GM18951 (cell line): ENCODE measurements around the gene EIF3K.

ENCODE experiments used
- POLR2A ChIP-seq: IDR thresholded peaks from 4 replicates; pipeline ENCODE4 v1.6.1; 2011; ENCODE audit warnings: mild to moderate bottlenecking; ENCODE audit not compliant: insufficient read length, insufficient read depth; ENCODE audit errors: extremely low read depth
- in situ Hi-C: fragments of 300-500 bp; cut with MboI; formaldehyde crosslinking; loops from one replicate; pipeline ENCODE4 v1.12.0; 2022; ENCODE audit warnings: low sequenced_read_pairs, mixed read lengths, inconsistent platforms; ENCODE audit not compliant: unreplicated experiment

EIF3K gene

DNA sequence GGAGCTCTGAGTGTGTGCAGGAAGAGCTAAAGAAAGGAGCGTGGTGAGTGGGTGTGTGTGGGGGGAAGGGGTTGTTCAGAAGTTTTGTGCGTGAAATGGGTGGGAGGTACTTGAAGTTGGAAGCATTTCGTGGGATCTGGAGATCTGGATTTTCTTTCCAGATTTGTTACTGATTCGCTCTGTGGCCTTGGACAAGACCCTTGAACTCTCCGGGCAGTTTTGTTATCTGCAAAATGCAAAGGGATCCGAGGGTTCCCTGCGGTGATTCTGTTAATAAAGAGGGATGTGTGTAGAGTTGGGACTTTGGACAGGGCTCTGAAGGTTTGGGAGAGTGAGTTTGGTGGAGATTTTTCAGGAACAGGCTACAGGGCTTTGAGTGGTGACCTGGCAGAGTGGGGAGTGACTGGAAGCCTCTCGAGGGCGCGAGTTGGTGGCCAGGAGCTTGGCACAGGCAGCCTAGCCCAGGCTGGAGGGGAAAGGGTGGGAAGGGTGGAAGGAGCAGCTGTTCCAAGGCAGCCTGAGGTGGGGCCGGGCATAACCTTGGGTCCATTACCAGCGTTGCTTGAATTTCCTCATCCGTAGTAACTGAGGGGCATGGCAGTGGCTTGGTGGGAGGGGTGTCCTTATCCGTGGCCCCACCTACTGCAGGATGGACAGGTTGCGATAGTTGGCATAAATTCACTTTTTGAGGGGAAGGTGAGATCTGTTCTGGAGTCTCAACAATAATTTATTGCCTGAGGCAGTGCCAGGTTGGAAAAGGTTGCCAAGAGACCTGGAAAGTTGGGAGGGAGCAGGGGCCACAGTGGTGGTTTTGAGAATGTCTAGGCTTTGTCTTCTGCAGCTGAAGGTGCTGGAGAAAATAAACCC lies 30.6 kb downstream of the EIF3K start:
- in situ Hi-C loops: no loop called here
- no peak for TF ChIP-seq POLR2A

DNA sequence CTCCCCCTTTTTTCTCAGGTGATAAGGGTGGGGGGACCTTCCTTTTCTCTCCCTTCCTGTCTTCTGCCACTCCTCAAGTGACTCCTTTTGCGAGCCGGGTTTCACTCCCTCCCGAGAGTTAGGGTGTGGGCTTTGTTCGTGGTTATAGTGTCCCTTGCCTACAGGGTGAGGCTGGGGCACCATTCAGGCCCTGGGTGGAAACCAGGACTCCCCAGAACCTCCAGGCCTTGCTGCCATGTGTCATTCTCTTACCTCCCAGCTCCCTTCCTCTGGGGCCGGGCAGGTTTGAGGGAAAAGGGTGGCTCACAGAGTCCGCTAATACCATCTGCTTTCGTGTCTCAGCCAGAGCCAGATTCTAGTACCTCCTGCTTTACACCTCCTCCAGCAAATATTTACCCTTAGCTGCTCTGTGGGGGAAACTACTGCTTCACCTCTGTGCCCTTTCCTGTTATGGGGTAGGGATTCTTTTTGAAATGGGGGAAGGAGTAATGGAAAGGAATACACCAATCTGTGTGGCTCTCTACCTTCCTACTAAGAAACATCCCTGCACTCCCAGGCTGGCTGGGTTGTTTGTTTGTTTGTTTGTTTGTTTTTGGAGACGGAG lies 31.3 kb downstream of the EIF3K start:
- in situ Hi-C loops: no loop called here
- TF ChIP-seq POLR2A: no peak

DNA sequence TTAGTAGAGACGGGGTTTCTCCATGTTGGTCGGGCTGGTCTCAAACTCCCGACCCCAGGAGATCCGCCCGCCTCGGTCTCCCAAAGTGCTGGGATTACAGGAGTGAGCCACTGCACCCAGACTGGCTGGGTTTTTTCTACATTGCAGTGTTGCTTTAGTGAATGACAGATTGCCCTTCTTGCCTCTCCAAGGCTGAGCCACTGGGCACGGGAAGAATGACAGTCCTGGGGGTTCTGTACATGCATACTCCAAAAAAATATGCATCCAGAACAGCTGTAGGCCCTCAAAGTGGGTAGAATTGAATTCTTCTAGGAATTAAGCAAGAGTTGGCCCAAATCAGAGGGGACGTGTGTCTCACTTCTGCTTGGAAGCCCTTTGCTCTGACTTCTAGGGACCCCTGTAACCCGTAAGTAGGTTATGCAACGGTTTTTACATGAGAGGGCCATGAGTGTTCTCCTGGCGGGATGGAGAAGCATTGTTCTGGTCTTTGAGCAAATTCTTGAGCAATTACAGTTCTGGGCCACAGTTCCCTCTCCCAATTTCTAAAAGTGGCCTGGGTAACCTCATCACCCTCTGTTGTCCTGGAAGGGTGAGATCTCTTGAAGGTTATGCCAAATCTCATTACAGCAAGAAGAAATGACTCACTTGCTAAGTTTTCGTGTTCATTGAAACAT lies 32.1 kb downstream of the EIF3K start:
- no peak for TF ChIP-seq POLR2A
- in situ Hi-C loops: no loop called here

DNA sequence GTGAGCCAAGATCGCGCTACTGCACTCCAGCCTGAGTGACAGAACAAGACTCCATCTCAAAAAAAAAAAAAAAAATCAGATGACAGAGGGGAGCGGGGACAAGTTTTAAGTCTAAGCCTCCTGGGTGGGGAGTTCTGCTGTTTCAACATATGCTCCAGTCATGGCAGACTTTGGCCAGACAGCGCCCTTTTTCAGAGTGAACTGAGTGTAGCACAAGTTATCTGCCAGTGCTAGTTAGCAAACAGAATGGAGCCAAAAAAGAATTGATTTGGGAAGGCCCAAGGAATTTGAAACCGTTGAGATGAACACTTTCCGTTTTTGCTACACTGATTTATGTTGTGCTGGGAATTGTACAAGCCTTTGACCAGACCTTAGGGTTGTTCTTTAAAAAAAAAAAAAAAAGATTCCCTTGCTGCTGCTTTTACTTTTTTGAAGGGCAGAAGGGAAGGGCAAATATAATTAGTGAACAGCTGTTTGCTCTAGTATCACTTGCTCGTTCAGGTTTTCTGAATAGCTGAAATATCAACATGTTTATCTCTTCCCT lies 34.1 kb downstream of the EIF3K start:
- TF ChIP-seq POLR2A: no peak
- in situ Hi-C loops: no loop called here

DNA sequence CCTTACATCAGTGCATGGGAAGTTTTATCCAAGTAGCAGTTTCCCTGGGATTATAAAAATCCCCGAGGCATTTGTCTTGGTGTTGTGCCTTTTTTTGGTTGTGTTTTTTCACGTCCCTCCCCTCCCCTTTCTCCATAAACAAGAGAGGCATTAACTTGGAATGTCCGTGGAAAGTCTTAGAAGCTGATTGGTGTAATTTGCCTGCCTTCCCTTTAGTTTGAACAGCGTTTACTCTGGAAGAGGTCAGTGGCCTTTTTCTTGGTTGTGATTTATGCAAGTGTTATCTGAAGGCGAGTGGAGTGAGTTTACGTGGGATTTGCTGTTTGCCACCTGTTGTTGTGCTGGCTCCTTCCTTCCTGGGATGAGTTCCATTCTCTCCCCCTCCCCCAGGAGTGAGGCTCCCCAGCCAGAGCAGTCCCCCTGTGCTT lies 35.7 kb downstream of the EIF3K start:
- TF ChIP-seq POLR2A: no peak
- in situ Hi-C loops: no loop called here

- no peak for TF ChIP-seq POLR2A
- in situ Hi-C loops: no loop called here
Measured at GRCh38 chr19:38655148-38655824, 36.3 kb downstream of the EIF3K start.

- no peak for TF ChIP-seq POLR2A
Measured at GRCh38 chr19:38656171-38656981, 37.4 kb downstream of the EIF3K start.

GRCh38 chr19:38657633-38658222 lies 38.7 kb downstream of the EIF3K start:
- no peak for TF ChIP-seq POLR2A
- in situ Hi-C loops: no loop called here

More at GRCh38 chr19:38656171-38656981, 37.4 kb downstream of the EIF3K start:
- in situ Hi-C loops: no loop called here

DNA sequence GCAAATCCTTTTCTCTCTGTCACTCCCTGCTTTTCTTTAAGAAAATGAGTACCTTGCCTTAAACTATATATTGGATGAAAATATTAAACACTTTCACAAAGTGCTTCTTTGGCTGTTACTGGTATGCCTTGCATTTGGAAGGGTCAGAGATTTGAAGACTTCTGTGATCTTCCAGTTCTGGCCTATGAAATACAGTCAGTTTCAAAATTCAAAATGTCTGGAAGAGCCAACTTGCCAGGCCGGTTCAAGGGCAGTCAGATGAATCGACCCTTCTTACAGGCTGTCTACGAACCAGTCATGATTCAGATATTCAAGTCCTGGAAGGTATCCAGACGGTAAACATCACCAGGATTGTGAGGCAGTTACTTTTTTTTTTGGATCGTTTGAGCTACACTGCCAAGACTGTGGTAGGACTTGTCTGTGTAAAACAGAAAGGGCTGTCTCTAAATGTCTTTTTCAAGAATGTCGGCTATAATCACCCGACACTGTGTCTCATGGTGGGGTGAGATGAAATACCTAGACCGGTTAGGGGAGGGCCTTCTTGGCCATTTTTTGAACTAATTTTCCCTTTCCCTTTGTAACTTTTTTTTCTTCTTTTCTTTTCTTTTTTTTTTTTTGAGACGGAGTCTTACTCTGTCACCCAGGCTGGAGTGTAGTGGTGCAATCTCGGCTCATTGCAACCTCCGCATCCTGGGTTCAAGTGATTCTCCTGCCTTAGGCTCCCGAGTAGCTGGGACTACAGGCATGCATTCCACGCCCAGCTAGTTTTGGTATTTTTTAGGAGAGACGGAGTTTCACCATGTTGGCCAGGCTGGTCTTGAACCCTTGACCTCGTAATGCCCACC lies 39.7 kb downstream of the EIF3K start:
- TF ChIP-seq POLR2A: no peak
- in situ Hi-C loops: no loop called here

DNA sequence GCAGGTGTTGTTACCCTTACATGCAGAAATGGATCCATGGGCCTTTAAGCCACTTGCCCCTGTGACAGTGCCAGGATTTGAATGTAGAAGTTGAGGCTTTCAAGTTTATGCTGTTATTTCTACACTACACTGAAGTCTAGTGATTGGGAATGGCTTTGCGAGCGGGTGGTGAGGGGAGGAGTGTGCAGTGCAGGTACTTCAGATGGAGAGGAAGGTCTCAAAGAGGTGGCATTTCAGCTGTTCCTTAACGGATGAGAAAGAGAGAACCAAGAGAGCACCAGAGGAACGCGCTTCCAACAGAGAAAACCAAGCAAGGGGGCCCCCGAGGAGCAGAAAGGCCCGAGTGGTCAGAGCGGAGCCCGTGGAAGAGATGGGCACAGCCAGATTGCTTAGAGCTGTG lies 41.7 kb downstream of the EIF3K start:
- no peak for TF ChIP-seq POLR2A
- in situ Hi-C loops: no loop called here

DNA sequence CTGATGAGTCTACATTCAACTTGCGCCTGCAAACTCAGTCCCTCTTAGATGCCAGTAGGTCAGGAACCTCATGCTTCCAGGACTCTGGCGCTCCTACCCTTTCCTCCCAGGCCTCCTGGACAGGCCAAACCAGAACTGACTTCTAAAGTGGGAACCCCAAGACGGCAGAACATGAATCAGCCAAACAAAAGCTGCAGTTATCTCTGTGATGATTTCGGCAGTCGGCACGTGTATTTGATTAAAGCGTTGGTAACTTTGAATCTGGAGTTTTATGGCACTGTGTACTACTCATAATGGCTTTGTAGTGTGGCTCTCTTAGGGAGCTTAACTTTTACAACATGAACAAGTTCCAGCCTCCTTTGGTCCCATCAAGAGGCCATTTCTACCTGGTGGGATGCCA lies 42.1 kb downstream of the EIF3K start:
- TF ChIP-seq POLR2A: no peak

More for the DNA sequence above, 42.1 kb downstream of the EIF3K start:
- in situ Hi-C loops: no loop called here
